Esophagus muscularis mucosa (tissue), 4 donors: ENCODE data around the gene SNAPC5.

ENCODE experiments used
- CTCF ChIP-seq, 3 experiments: fragments of 200-600 bp in 2 of 3; fragments of 450-650 bp in 1 of 3; sonication (generic) in 2 of 3; IDR thresholded peaks; one replicate each; pipeline ENCODE4 v1.5.1; 2017 to 2019; ENCODE audit warnings: antibody characterized with exemption in 3 of 3, mild to moderate bottlenecking in 2 of 3, moderate library complexity in 1 of 3
- EP300 ChIP-seq: sonication (generic); formaldehyde crosslinking; IDR thresholded peaks from one replicate; pipeline ENCODE4 v1.6.1; 2017; ENCODE audit warnings: antibody characterized with exemption
- POLR2A ChIP-seq: fragments of 450-650 bp; IDR thresholded peaks from one replicate; pipeline ENCODE4 v1.6.1; 2017; ENCODE audit warnings: antibody characterized with exemption, moderate library complexity, mild to moderate bottlenecking, low read depth
- POLR2AphosphoS5 ChIP-seq, 2 donors: sonication (generic); formaldehyde crosslinking; IDR thresholded peaks; one replicate each; pipeline ENCODE4 v1.6.1; 2017; ENCODE audit warnings: antibody characterized with exemption in 2 of 2

GRCh38 chr15:66503780-66504562 lies 6.4 kb upstream of the SNAPC5 start:
- TF ChIP-seq CTCF (IDR thresholded peaks at IDR 0.05) (no peak), EP300 (no peak), POLR2A (no peak), POLR2AphosphoS5 (IDR thresholded peaks at IDR 0.05) (no peak)
